GM23338 (cell line): ENCODE measurements around the gene UNC5C. TPM values are rescaled to one million over a fixed set of nuclear protein-coding genes. Genes with fewer than 3 reads are reported as not detected.

Experiments
- ATAC-seq: fragments of 200-7000 bp; cut with Tn5 transposase; 3 replicates; pipeline ENCODE4 v1.9.1; 2020
- DNase-seq: peaks from one replicate; pipeline ENCODE4 v3.0.0-alpha.2; 2015; ENCODE audit warnings: low spot score
- H2AFZ ChIP-seq: fragments of 200-600 bp; sonication (generic); 2 replicates; pipeline ENCODE4 v1.8.0; 2016; ENCODE audit warnings: antibody characterized with exemption, mild to moderate bottlenecking, moderate library complexity
- H3F3A ChIP-seq: fragments of 200-600 bp; sonication (generic); replicated peaks from 2 replicates; pipeline ENCODE4 v1.8.0; 2017; ENCODE audit warnings: antibody characterized with exemption, mixed run types, low read depth
- H3K27ac ChIP-seq: fragments of 200-600 bp; sonication (generic); 2 replicates; pipeline ENCODE4 v1.6.1; 2016; ENCODE audit warnings: low read depth
- H3K27me3 ChIP-seq: fragments of 200-600 bp; sonication (generic); 2 replicates; pipeline ENCODE4 v1.8.0; 2016; ENCODE audit warnings: mild to moderate bottlenecking, mixed run types, moderate library complexity; ENCODE audit not compliant: insufficient read depth
- H3K36me3 ChIP-seq: fragments of 200-600 bp; sonication (generic); 2 replicates; pipeline ENCODE4 v1.8.0; 2016; ENCODE audit warnings: mild to moderate bottlenecking; ENCODE audit not compliant: insufficient read depth
- H3K4me1 ChIP-seq: fragments of 200-600 bp; sonication (generic); 2 replicates; pipeline ENCODE4 v1.8.0; 2016; ENCODE audit warnings: mild to moderate bottlenecking, moderate library complexity; ENCODE audit not compliant: insufficient read depth
- H3K4me2 ChIP-seq: fragments of 200-600 bp; sonication (generic); 2 replicates; pipeline ENCODE4 v1.7.1; 2017; ENCODE audit warnings: mixed run types
- H3K4me3 ChIP-seq: fragments of 200-600 bp; sonication (generic); 2 replicates; pipeline ENCODE4 v1.6.1; 2016; ENCODE audit warnings: mixed run types
- H3K79me2 ChIP-seq: fragments of 200-600 bp; sonication (generic); replicated peaks from 2 replicates; pipeline ENCODE4 v1.8.0; 2017; ENCODE audit warnings: mild to moderate bottlenecking; ENCODE audit not compliant: insufficient read depth
- H3K9me2 ChIP-seq: fragments of 200-600 bp; sonication (generic); 2 replicates; pipeline ENCODE4 v1.8.0; 2017; ENCODE audit not compliant: insufficient read depth
- H4K20me1 ChIP-seq: fragments of 200-600 bp; sonication (generic); replicated peaks from 2 replicates; pipeline ENCODE4 v1.8.0; 2017; ENCODE audit warnings: mild to moderate bottlenecking; ENCODE audit not compliant: insufficient read depth
- H3K27ac Mint-ChIP-seq: 2 replicates; pipeline ENCODE4 v1.8.0; 2020; ENCODE audit warnings: inconsistent platforms, mild to moderate bottlenecking, moderate library complexity, mixed read lengths
- H3K27me3 Mint-ChIP-seq: 3 replicates; pipeline ENCODE4 v1.8.0; 2022; ENCODE audit warnings: low read depth, mild to moderate bottlenecking, moderate library complexity, mixed read lengths, inconsistent platforms; ENCODE audit not compliant: insufficient read depth, poor library complexity
- H3K36me3 Mint-ChIP-seq: 3 replicates; pipeline ENCODE4 v1.8.0; 2021; ENCODE audit warnings: low read depth, mild to moderate bottlenecking, inconsistent platforms, moderate library complexity, mixed read lengths
- H3K4me1 Mint-ChIP-seq: 3 replicates; pipeline ENCODE4 v1.8.0; 2020; ENCODE audit warnings: mild to moderate bottlenecking, inconsistent platforms, mixed read lengths
- H3K4me3 Mint-ChIP-seq: 3 replicates; pipeline ENCODE4 v1.8.0; 2021; ENCODE audit warnings: moderate library complexity, mild to moderate bottlenecking, inconsistent platforms, mixed read lengths
- H3K9me3 Mint-ChIP-seq: 3 replicates; pipeline ENCODE4 v1.8.0; 2020; ENCODE audit warnings: moderate library complexity, mild to moderate bottlenecking, inconsistent platforms, mixed read lengths
- EZH2 ChIP-seq: fragments of 200-600 bp; sonication (generic); IDR thresholded peaks from one replicate; pipeline ENCODE4 v1.8.0; 2017; ENCODE audit warnings: antibody characterized with exemption, mild to moderate bottlenecking, low read depth; ENCODE audit not compliant: unreplicated experiment
- EZH2phosphoT487 ChIP-seq: fragments of 200-600 bp; sonication (generic); IDR thresholded peaks from one replicate; pipeline ENCODE4 v1.8.1; 2018; ENCODE audit warnings: antibody characterized with exemption; ENCODE audit not compliant: unreplicated experiment
- JUNB ChIP-seq: IDR thresholded peaks from one replicate; pipeline ENCODE4 v1.6.1; 2016; ENCODE audit warnings: antibody characterized with exemption; ENCODE audit not compliant: unreplicated experiment
- NANOG ChIP-seq: IDR thresholded peaks from 2 replicates; pipeline ENCODE4 v1.6.1; 2016; ENCODE audit warnings: antibody characterized with exemption, borderline replicate concordance
- REST ChIP-seq: IDR thresholded peaks from one replicate; pipeline ENCODE4 v1.6.1; 2018; ENCODE audit warnings: antibody characterized with exemption; ENCODE audit not compliant: unreplicated experiment
- STAT1 ChIP-seq: IDR thresholded peaks from one replicate; pipeline ENCODE4 v1.6.1; 2016; ENCODE audit warnings: antibody characterized with exemption; ENCODE audit not compliant: unreplicated experiment
- ZNF114 ChIP-seq: fragments of 250-450 bp; sonication (Bioruptor Pico); IDR thresholded peaks from 2 replicates; pipeline ENCODE4 v1.5.0; 2020; ENCODE audit warnings: mild to moderate bottlenecking, moderate library complexity
- polyA plus RNA-seq: library from polyadenylated mRNA; unstranded; fragments of >200 nt; fragmentation: Nextera tagmentation; extraction: Ambion mirVana; gene quantifications from 2 replicates; pipeline ENCODE4 v1.2.1, GENCODE V29; 2016
- total RNA-seq: library from RNA; depleted of rRNA; stranded (reverse); fragments of >200 nt; shearing (Covaris generic); gene quantifications from 2 replicates; pipeline ENCODE4 v1.2.3, GENCODE V29; 2014

UNC5C gene
- total and polyA plus RNA-seq, 2 experiments from 2014 or later, result 0.08 to 0.21 TPM

DNA sequence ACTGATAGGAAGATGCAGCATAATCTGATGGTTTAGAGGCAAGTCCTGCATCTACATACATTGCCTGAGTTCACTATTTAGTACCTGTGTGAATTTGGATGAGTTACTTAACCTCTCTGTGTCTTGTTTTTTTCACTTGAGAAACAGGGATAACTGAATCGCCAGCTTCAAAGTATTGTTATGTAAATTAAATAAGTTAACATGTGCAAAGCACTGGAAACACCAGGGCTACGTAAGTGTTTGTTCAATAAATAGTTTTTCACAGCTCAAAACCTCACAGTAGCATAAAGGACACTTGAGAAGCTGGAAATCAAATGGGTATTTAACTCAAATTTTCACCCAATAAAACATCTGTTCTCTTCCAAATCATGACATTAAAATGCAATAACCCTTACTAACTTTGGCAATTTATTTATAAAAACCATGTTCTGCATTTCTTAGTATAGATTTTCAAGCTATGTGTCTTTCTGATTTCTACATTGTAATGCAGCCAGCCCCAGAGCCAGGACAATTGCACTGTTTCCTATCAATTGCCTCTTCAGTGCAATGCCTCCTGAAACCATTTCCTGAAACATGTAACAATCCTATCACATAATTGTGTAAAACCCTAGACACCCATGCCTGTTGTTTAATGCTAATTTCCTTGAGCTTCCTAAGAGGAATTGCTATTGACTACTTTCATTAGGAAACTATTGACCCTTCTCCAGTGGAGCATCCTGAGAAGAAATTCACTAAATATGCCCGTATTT is 177.1 kb downstream of the UNC5C start:
- no peaks in the 10 kb centered on the region for H3K36me3 Mint-ChIP-seq
- H3K27ac Mint-ChIP-seq, result no peak overlapping the region
- no peaks in the 10 kb centered on the region for H4K20me1 ChIP-seq
- H3K4me3 ChIP-seq, result no peak overlapping the region
- H2AFZ ChIP-seq, result no peak overlapping the region
- no peak for TF ChIP-seq REST
- TF ChIP-seq NANOG, result 0 out of 2 replicates have a peak, but pooled peaks have one; percentile 25
- H3K27ac ChIP-seq, result no peak overlapping the region
- peak overlapping the region; percentile 1; the same call in 1 of the 2 replicates for H3K4me2 ChIP-seq
- H3K4me1 Mint-ChIP-seq, result peaks cover 29% of the 10 kb centered on the region
- H3K27me3 Mint-ChIP-seq, result no peaks in the 10 kb centered on the region
- ATAC-seq, result peak; percentile 68
- peak; percentile 52 for DNase-seq
- H3K4me1 ChIP-seq, result peaks cover 15% of the 10 kb centered on the region; the same call in 1 of the 2 replicates
- no peaks in the 10 kb centered on the region for H3K9me3 Mint-ChIP-seq
- H3K27me3 ChIP-seq, result no peaks in the 10 kb centered on the region
- H3F3A ChIP-seq, result no peaks in the 10 kb centered on the region
- H3K9me2 ChIP-seq, result no peaks in the 10 kb centered on the region
- H3K4me3 Mint-ChIP-seq, result peak overlapping the region; percentile 32; the same call in 1 of the 3 replicates
- no peaks in the 10 kb centered on the region for H3K36me3 ChIP-seq
- no peaks in the 10 kb centered on the region for H3K79me2 ChIP-seq

- Histone ChIP-seq H2AFZ (no peak overlapping the region), H3F3A (no peaks in the 10 kb centered on the region), H3K27ac (no peak overlapping the region), H3K9me2 (no peaks in the 10 kb centered on the region), H3K4me3 (no peak overlapping the region), H3K79me2 (no peaks in the 10 kb centered on the region), H3K4me2 (no peak overlapping the region), H4K20me1 (no peaks in the 10 kb centered on the region), H3K36me3 (no peaks in the 10 kb centered on the region), H3K4me1 (peaks cover 15% of the 10 kb centered on the region; the same call in 1 of the 2 replicates), H3K27me3 (no peaks in the 10 kb centered on the region)
- no peak overlapping the region for H3K27ac Mint-ChIP-seq
- ATAC-seq (no peak), DNase-seq (no peak)
- TF ChIP-seq REST (no peak), EZH2phosphoT487 (no peak), JUNB (no peak), ZNF114 (CRISPR knock-in tag) (no peak), STAT1 (no peak), EZH2 (no peak)
- no peak overlapping the region for H3K4me3 Mint-ChIP-seq
- H3K36me3 Mint-ChIP-seq, result no peaks in the 10 kb centered on the region
- no peaks in the 10 kb centered on the region for H3K9me3 Mint-ChIP-seq
- H3K27me3 Mint-ChIP-seq, result no peaks in the 10 kb centered on the region
- H3K4me1 Mint-ChIP-seq, result peaks cover 33% of the 10 kb centered on the region
Observed at GRCh38 chr4:95367824-95368223, 180.9 kb downstream of the UNC5C start.
